Measurements from ENCODE around the gene NAT8. TPM values are rescaled to one million over a fixed set of nuclear protein-coding genes. Genes with fewer than 3 reads are reported as not detected.

NAT8 gene
- total RNA-seq, result not detected in 2 replicates

GRCh38 chr2:73642338-73643018 lies at the start of gene NAT8:
NAT8 (minus strand) TSS chr2:73642422; CDS start chr2:73641628, 794 bp downstream.

Other genes starting within 250 kb of the NAT8 start
- 22.2 and 23.6 TPM in 2 replicates for gene TPRKB, start 94.9 kb upstream of the NAT8 start, total RNA-seq
- 24.4 and 24.6 TPM in 2 replicates for gene DUSP11, start 137.7 kb upstream of the NAT8 start, total RNA-seq
- not detected in 2 replicates for gene C2orf78, start 141.8 kb upstream of the NAT8 start, total RNA-seq
- gene STAMBP, start 186.5 kb upstream of the NAT8 start, total RNA-seq, result 23.8 and 24.4 TPM in 2 replicates

Measured in aortic smooth muscle cell (primary cell).